Measurements from ENCODE around the gene SACM1L.

The SACM1L gene, protein sequence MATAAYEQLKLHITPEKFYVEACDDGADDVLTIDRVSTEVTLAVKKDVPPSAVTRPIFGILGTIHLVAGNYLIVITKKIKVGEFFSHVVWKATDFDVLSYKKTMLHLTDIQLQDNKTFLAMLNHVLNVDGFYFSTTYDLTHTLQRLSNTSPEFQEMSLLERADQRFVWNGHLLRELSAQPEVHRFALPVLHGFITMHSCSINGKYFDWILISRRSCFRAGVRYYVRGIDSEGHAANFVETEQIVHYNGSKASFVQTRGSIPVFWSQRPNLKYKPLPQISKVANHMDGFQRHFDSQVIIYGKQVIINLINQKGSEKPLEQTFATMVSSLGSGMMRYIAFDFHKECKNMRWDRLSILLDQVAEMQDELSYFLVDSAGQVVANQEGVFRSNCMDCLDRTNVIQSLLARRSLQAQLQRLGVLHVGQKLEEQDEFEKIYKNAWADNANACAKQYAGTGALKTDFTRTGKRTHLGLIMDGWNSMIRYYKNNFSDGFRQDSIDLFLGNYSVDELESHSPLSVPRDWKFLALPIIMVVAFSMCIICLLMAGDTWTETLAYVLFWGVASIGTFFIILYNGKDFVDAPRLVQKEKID

DNA sequence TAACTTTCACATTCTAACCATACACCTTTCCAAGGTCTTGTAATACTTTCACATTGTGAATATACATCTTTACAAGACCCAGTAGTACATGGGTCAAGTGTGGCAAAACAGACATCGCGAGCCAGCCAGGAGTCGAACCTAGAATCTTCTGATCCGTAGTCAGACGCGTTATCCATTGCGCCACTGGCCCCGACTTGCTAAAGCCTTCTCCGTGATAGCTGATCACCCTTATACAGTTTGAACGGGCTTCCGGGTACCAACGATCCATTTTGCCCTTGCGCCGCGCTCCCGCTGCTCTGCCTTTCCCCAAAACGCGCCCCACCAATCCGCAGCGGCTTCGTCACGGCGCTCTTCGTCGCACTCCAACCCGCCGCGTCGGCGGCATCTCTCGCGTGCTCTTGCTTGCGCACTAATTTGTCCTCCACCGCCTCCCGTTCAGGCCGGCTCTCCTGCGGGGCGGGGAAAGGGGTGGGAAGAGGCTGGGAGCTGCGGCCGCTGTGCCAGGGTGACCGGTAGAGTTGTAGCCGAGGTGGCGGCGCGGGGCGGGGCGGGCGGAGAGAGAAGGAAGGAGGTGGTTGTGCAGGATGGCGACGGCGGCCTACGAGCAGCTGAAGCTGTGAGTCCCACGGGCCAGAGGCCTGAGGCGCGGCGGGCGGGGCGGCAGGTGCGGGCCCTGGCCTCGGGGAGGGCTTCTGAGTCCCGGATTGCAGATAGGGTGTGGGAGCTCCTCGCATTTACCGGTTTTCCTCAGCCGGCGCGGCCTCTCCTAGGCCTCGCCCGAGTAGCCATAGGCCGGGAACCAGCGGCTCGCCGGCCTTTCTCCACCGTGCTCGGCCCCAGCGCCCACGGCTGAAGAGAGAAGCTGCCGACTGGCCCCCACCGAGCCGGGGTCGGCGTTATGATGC is at the start of gene SACM1L:
Gene SACM1L, plus strand, starts transcription at position 515 of the 905 bp plus-strand sequence. Its CDS starts 70 bp downstream, at position 585.
- H3K4me3 Mint-ChIP-seq, result peak within 1 kb of the TSS; percentile 80
- peak; percentile 95 to 96 for DNase-seq (ENCODE audit: low spot score in 2 of 2)
- no peaks in the 10 kb centered on the region for H3K9me3 Mint-ChIP-seq
- ATAC-seq (ENCODE audit: low read depth), result peak; percentile 86
- peak within 1 kb of the TSS; percentile 96 for H3K27ac Mint-ChIP-seq
- H3K4me1 Mint-ChIP-seq, result peaks cover 38% of the 10 kb centered on the region
- peaks cover 8% of the 10 kb centered on the region for H3K36me3 Mint-ChIP-seq
- H3K27me3 Mint-ChIP-seq, result no peaks in the 10 kb centered on the region

DNA sequence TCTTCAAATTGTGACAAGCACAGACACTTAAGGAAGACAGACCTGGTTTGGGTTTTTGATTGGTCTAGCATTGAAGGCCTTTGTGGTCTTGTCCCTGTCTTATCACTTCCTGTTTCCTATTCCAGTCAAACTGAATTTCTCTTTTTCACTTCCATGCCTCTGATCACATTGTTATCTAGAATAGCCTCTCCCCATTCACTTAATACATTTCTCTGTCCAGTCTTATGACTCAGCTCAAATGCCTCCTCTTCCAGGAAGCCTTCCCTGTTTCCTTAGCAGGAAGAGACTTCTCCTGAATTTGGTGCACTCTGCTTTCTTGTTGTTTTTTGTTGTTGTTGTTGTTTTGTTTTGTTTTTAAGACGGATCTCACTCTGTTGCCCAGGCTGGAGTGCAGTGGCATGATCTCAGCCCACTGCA is 49.1 kb upstream of the SACM1L start:
- ATAC-seq (ENCODE audit: low read depth) (no peak), DNase-seq (ENCODE audit: low spot score in 2 of 2) (no peak)
- H3K9me3 Mint-ChIP-seq, result no peaks in the 10 kb centered on the region
- H3K4me3 Mint-ChIP-seq, result no peak overlapping the region
- no peaks in the 10 kb centered on the region for H3K27me3 Mint-ChIP-seq
- H3K27ac Mint-ChIP-seq, result no peak overlapping the region
- H3K36me3 Mint-ChIP-seq, result peaks cover 29% of the 10 kb centered on the region
- H3K4me1 Mint-ChIP-seq, result peaks cover 23% of the 10 kb centered on the region

DNA sequence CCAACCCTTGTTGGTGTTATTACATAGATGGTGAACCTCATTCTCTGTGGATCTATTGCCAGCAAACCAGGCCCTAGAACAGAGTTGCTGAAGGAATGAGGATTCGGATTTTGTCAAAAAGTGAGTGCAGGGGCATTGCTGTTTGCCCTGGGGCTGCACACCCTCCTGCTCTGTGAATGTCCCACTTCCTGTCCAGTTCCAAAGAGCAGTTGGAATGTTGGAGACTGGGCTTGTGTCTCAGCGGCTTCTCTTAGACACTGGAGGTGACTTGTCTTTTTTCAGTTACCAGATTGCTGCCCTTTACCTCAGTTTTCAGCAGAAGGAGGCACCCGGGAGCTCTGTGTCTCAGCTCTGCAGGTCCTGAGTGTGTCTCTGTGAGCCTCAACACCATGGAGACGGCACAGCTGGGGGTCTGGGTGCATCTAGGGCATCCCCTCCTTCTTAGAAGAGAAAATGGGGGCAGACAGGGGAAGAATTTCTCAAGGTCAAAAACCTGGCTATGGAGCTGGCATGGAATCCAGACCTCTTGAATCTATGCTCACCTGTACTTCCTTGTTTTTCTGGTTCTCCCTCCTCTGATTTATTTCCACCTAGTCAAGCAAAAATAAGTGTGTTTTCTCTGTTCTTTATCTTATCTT is 48.4 kb upstream of the SACM1L start:
- Mint-ChIP-seq H3K27me3 (no peaks in the 10 kb centered on the region), H3K4me3 (no peak overlapping the region), H3K36me3 (peaks cover 29% of the 10 kb centered on the region), H3K4me1 (peaks cover 24% of the 10 kb centered on the region), H3K9me3 (no peaks in the 10 kb centered on the region), H3K27ac (peak overlapping the region; percentile 76)
- no peak for ATAC-seq (ENCODE audit: low read depth)
- DNase-seq (ENCODE audit: low spot score in 2 of 2), result no peak

DNA sequence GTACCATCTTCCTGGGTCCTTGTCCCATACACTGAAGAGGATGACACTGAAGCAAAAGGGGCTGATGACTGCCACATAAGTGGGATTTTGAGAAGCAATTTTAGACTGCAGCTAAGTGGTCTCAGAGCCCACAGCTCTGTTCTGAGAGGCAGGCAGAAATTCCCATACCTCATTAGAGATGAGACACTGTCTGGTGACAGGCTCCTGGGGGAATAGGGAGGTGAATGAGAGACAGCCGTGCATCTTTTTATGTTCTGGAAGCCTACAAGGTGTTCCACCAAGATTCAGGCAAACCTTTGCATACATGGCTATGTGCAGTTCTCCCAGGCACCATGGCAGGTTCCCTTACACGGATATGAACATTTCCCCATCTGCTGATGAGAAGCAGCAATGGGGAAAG is 47.4 kb upstream of the SACM1L start:
- peak overlapping the region; percentile 76 for H3K27ac Mint-ChIP-seq
- no peak overlapping the region for H3K4me3 Mint-ChIP-seq
- peaks cover 22% of the 10 kb centered on the region for H3K36me3 Mint-ChIP-seq
- H3K27me3 Mint-ChIP-seq, result no peaks in the 10 kb centered on the region
- no peak for ATAC-seq (ENCODE audit: low read depth)
- peaks cover 24% of the 10 kb centered on the region for H3K4me1 Mint-ChIP-seq
- no peak for DNase-seq (ENCODE audit: low spot score in 2 of 2)
- H3K9me3 Mint-ChIP-seq, result no peaks in the 10 kb centered on the region

DNA sequence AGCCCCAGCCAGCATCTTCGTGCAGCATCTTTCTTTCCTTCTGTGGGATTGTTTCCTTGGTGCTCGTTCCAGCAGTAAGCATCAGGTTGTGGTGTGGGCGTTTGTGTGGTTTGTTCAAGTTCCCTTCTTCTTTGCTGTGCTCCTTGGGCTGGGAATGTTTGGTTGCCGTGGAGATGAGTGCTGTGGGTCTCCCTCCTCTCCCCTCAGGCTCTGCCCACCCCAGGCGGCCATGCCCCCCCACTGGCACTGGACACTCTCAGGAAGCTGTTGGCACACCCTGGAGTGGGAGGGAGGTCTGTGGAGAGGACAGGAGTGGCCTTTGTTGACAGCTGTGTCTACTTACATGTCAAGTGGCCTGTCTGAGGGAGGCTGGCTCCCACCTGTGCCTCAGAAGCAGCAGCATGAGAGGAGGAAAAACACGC is 46.5 kb upstream of the SACM1L start:
- H3K9me3 Mint-ChIP-seq, result peaks cover 1% of the 10 kb centered on the region
- no peak for DNase-seq (ENCODE audit: low spot score in 2 of 2)
- no peak overlapping the region for H3K4me3 Mint-ChIP-seq
- ATAC-seq (ENCODE audit: low read depth), result no peak
- peak overlapping the region; percentile 59 for H3K27ac Mint-ChIP-seq
- peaks cover 20% of the 10 kb centered on the region for H3K36me3 Mint-ChIP-seq
- H3K27me3 Mint-ChIP-seq, result no peaks in the 10 kb centered on the region
- peaks cover 26% of the 10 kb centered on the region for H3K4me1 Mint-ChIP-seq

DNA sequence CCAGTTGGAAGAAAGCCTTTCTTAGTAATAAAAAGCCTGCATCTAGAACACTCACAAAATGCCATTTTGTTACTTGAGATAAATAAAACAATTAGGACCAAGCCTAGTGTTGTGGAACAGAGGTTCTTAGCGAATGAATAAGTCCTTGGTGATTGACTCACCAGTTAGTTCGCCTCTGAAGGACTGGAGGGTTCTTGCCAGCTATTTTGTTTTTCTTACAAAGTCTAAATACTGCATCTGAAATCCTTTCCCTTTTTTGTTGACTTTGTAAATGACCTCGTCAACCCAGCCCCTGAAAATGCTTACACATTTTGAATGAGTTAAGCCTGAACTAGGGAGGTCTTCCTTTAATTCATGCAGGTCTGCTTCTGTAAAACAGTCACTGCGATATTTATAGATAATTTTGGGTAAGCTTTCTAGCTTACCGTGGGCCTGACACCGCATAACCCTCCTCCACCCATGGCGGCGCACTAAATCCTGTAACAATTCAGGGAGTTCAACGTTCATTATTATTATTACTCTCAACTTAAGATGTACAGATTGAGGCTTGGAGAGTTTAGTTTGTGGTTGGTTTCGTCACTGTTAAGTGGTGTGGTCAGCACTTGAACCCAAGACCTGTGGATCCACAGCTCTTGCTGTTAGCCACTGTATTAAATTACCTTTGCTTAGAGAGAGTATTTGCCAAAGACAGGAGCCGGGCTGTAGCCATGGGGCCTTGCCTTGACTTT is 45.0 kb upstream of the SACM1L start:
- peaks cover 30% of the 10 kb centered on the region for H3K36me3 Mint-ChIP-seq
- H3K4me3 Mint-ChIP-seq, result no peak overlapping the region
- peak overlapping the region; percentile 58 for H3K27ac Mint-ChIP-seq
- no peak for ATAC-seq (ENCODE audit: low read depth)
- DNase-seq (ENCODE audit: low spot score in 2 of 2), result no peak
- peaks cover 31% of the 10 kb centered on the region for H3K4me1 Mint-ChIP-seq
- no peaks in the 10 kb centered on the region for H3K27me3 Mint-ChIP-seq
- peaks cover 6% of the 10 kb centered on the region for H3K9me3 Mint-ChIP-seq

DNA sequence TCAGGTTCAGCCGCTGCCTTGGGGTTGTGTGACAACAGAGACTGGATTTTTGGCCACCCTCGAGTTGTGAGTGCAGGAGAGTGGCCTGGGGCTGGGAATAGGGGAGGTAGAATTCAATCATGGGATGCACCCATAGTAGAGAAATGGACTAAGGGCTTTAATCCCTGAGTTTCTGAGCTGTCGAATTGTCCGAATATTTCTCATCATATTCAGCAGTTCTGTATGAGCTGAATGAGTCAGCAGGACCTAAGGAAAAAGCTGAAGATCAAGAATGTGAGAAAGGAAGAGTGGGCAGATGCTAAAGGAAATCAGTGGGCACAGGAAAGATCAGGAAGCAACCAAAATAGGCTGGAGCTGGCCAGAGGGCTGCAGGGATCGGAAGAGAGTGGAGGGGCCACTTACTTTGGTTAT is 44.4 kb upstream of the SACM1L start:
- ATAC-seq (ENCODE audit: low read depth) (no peak), DNase-seq (ENCODE audit: low spot score in 2 of 2) (no peak)
- Mint-ChIP-seq H3K36me3 (peaks cover 31% of the 10 kb centered on the region), H3K4me3 (no peak overlapping the region), H3K4me1 (peaks cover 29% of the 10 kb centered on the region), H3K27ac (peak overlapping the region; percentile 58), H3K27me3 (no peaks in the 10 kb centered on the region), H3K9me3 (peaks cover 6% of the 10 kb centered on the region)

DNA sequence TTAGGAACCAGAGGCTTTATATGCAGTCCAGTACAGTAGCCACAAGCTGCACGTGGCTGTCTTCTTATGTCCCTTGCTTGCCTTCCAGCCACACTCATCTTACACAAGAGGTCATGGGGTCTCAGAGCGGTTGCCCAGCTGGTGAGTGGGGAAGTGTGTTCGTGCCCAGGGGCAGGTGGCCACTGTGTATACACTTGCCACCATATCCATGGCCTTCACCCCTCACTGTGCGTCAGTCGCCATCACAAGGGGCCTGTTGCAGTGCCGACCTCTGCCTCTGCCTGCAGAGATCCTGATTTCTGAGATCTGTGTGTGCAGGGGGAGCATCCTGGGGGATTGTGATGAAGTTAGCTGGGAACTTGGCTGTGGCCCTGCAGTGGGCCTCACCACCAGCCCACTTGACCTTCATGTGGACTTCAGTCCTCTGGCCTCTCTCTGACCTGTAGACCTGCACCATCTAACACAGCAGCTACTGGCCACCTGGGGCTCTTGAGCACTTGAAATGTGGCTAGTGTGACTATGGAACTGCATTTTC is 43.1 kb upstream of the SACM1L start:
- H3K27ac Mint-ChIP-seq, result no peak overlapping the region
- peaks cover 23% of the 10 kb centered on the region for H3K4me1 Mint-ChIP-seq
- H3K36me3 Mint-ChIP-seq, result peaks cover 35% of the 10 kb centered on the region
- ATAC-seq (ENCODE audit: low read depth), result no peak
- no peak overlapping the region for H3K4me3 Mint-ChIP-seq
- no peaks in the 10 kb centered on the region for H3K27me3 Mint-ChIP-seq
- H3K9me3 Mint-ChIP-seq, result peaks cover 6% of the 10 kb centered on the region
- DNase-seq (ENCODE audit: low spot score in 2 of 2), result no peak

DNA sequence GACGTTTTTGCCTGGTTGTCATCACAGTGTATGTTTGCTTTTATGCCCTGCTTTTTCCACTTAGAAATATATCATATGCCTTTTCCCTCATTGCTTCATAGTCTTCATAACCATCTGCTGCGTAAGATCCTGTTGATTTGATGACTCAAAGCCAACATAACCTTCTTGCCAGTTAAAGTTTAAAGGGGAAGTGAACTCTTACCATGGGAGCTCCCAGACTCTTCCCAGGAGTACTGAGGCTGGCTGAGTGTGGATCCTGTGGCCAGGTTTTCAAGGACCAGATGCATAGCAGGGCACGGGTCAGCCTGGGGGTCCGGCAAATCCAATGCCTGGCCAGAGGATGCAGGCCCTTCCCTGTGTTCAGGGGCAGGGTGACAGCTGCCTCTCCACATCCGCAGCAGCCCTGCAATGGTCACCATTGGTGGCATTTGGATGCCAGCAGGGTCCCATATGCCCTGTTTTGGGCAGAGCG is 42.0 kb upstream of the SACM1L start:
- Mint-ChIP-seq H3K4me1 (peaks cover 22% of the 10 kb centered on the region), H3K36me3 (peaks cover 34% of the 10 kb centered on the region), H3K4me3 (no peak overlapping the region), H3K9me3 (peaks cover 6% of the 10 kb centered on the region), H3K27me3 (no peaks in the 10 kb centered on the region), H3K27ac (peak overlapping the region; percentile 45)
- no peak for DNase-seq (ENCODE audit: low spot score in 2 of 2)
- ATAC-seq (ENCODE audit: low read depth), result no peak

DNA sequence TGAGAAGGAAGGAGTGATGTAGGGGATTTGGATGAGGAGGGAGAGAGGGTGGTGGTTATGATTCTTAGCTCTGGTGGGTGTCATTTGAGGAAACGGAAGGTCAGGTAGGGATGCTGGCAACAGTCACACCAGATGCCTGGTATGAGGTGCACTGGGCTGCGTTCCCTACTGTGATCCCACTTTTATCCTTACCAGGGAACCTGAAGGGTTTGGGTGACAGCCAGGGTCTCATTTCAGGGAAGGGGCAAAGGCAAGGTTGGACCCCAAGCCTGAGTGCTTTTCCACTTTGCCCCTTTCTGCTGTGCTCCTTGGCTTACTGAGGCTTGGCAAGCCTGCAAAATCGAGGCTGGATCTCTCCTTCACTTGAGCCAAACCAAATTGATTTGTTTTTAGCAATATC is 36.0 kb upstream of the SACM1L start:
- peaks cover under 1% of the 10 kb centered on the region for H3K9me3 Mint-ChIP-seq

DNA sequence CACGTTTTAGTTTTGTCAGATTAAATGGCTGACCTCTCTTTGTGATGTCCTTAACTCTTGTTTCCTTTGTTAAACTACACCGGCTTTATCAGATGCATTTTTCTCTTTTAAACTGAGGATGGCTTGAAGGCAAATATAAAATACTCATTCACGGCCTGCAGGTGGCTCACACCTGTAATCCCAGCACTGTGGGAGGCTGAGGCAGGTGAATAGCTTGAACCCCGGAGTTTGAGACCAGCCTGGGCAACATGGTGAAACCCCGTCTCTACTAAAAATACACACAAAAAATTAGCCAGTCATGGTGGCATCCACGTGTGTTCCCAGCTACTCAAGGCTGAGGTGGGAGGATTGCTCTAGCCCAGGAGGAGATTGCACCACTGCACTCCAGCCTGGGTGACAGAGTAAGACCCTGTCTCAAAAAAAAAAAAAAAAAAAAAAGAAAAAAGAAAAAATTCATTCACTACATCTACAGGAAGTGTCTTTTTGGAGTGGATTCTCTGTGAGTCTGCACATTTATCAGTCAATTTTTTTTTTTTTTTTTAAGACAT is 34.7 kb upstream of the SACM1L start:
- Mint-ChIP-seq H3K4me3 (no peak overlapping the region), H3K4me1 (peaks cover 31% of the 10 kb centered on the region), H3K36me3 (peaks cover 13% of the 10 kb centered on the region), H3K27ac (no peak overlapping the region), H3K9me3 (no peaks in the 10 kb centered on the region), H3K27me3 (no peaks in the 10 kb centered on the region)
- DNase-seq (ENCODE audit: low spot score in 2 of 2), result no peak
- no peak for ATAC-seq (ENCODE audit: low read depth)

More for the DNA sequence above, 36.0 kb upstream of the SACM1L start:
- no peak overlapping the region for H3K4me3 Mint-ChIP-seq
- H3K4me1 Mint-ChIP-seq, result peaks cover 31% of the 10 kb centered on the region
- peaks cover 21% of the 10 kb centered on the region for H3K36me3 Mint-ChIP-seq
- no peaks in the 10 kb centered on the region for H3K27me3 Mint-ChIP-seq
- no peak for ATAC-seq (ENCODE audit: low read depth)
- no peak for DNase-seq (ENCODE audit: low spot score in 2 of 2)
- H3K27ac Mint-ChIP-seq, result no peak overlapping the region

DNA sequence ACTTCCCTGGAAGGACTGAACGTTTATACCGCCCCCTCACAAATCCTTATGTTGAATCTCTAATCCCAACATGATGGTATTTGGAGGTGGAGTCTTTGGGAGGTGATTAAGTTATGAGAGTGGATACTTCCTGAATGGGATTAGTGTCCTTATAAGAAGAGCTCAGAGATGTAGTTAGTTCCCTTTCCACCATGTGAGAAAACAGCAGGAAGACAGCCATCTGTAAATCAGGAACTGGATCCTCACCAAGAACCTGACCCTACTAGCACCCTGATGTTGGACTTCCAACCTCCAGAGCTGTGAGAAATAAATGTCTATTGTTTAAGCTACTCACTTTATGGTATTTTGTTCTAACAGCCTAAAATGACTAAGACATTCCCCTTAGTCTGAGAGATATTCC is 33.3 kb upstream of the SACM1L start:
- Mint-ChIP-seq H3K36me3 (peaks cover 3% of the 10 kb centered on the region), H3K9me3 (no peaks in the 10 kb centered on the region), H3K27ac (no peak overlapping the region), H3K4me1 (peaks cover 34% of the 10 kb centered on the region), H3K27me3 (no peaks in the 10 kb centered on the region), H3K4me3 (no peak overlapping the region)
- ATAC-seq (ENCODE audit: low read depth) (no peak), DNase-seq (ENCODE audit: low spot score in 2 of 2) (no peak)
